HL-60 (cell line): ENCODE measurements around the gene RGL1.

Experiments used
- DNase-seq, 2 experiments: peaks; one replicate each; pipeline ENCODE4 v3.0.0-alpha.2; 2010 to 2020; ENCODE audit warnings: low read depth in 1 of 2, low spot score in 1 of 2
- H3K27ac ChIP-seq: fragments of 250-450 bp; sonication (Bioruptor Pico); replicated peaks from 2 replicates; pipeline ENCODE4 v1.5.1; 2020; ENCODE audit warnings: mild to moderate bottlenecking, moderate library complexity
- H3K27me3 ChIP-seq: fragments of 250-450 bp; sonication (Bioruptor Pico); 2 replicates; pipeline ENCODE4 v1.5.1; 2021; ENCODE audit warnings: mild to moderate bottlenecking, moderate library complexity; ENCODE audit not compliant: insufficient read depth, poor library complexity, severe bottlenecking
- H3K4me3 ChIP-seq: replicated peaks from 2 replicates; pipeline ENCODE4 v1.5.1; 2011; ENCODE audit warnings: mild to moderate bottlenecking, control low read depth, low read length; ENCODE audit not compliant: insufficient read depth
- CTCF ChIP-seq: IDR thresholded peaks from one replicate; pipeline ENCODE4 v1.5.1; 2011; ENCODE audit warnings: low read length, control low read depth, inconsistent platforms; ENCODE audit not compliant: insufficient read depth
- GABPA ChIP-seq: IDR thresholded peaks from 2 replicates; pipeline ENCODE4 v1.6.1; 2012; ENCODE audit warnings: low read depth
- POLR2AphosphoS5 ChIP-seq: IDR thresholded peaks from 2 replicates; pipeline ENCODE4 v1.6.1; 2012; ENCODE audit warnings: low read depth
- SPI1 ChIP-seq: IDR thresholded peaks from 2 replicates; pipeline ENCODE4 v1.6.1; 2012; ENCODE audit warnings: low read depth, mild to moderate bottlenecking, borderline replicate concordance
- TF ChIP-seq, protein P1 (sequence below): IDR thresholded peaks from 2 replicates; pipeline ENCODE4 v1.6.1; 2012; ENCODE audit warnings: low read depth; ENCODE audit not compliant: insufficient replicate concordance

The RGL1 gene

GRCh38 chr1:183967914-183968313, 163.0 kb downstream of the RGL1 start:
- TF ChIP-seq, protein P1, sequence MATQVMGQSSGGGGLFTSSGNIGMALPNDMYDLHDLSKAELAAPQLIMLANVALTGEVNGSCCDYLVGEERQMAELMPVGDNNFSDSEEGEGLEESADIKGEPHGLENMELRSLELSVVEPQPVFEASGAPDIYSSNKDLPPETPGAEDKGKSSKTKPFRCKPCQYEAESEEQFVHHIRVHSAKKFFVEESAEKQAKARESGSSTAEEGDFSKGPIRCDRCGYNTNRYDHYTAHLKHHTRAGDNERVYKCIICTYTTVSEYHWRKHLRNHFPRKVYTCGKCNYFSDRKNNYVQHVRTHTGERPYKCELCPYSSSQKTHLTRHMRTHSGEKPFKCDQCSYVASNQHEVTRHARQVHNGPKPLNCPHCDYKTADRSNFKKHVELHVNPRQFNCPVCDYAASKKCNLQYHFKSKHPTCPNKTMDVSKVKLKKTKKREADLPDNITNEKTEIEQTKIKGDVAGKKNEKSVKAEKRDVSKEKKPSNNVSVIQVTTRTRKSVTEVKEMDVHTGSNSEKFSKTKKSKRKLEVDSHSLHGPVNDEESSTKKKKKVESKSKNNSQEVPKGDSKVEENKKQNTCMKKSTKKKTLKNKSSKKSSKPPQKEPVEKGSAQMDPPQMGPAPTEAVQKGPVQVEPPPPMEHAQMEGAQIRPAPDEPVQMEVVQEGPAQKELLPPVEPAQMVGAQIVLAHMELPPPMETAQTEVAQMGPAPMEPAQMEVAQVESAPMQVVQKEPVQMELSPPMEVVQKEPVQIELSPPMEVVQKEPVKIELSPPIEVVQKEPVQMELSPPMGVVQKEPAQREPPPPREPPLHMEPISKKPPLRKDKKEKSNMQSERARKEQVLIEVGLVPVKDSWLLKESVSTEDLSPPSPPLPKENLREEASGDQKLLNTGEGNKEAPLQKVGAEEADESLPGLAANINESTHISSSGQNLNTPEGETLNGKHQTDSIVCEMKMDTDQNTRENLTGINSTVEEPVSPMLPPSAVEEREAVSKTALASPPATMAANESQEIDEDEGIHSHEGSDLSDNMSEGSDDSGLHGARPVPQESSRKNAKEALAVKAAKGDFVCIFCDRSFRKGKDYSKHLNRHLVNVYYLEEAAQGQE: no peak
- TF ChIP-seq POLR2AphosphoS5: no peak
- no peaks in the 10 kb centered on the region for H3K27me3 ChIP-seq
- H3K27ac ChIP-seq: no peak overlapping the region
- H3K4me3 ChIP-seq: no peak overlapping the region
- no peak for DNase-seq

GRCh38 chr1:183968386-183968785, 163.5 kb downstream of the RGL1 start:
- no peak for DNase-seq
- H3K27ac ChIP-seq: no peak overlapping the region
- TF ChIP-seq SPI1 (no peak), GABPA (no peak)
- no peak overlapping the region for H3K4me3 ChIP-seq
- no peaks in the 10 kb centered on the region for H3K27me3 ChIP-seq

- no peak overlapping the region for H3K4me3 ChIP-seq
- H3K27me3 ChIP-seq: no peaks in the 10 kb centered on the region
- no peak for DNase-seq
- TF ChIP-seq GABPA: no peak
- TF ChIP-seq POLR2AphosphoS5: no peak
- TF ChIP-seq, protein P1: no peak
- TF ChIP-seq SPI1: no peak
- no peak for TF ChIP-seq CTCF
- H3K27ac ChIP-seq: no peak overlapping the region
These were observed 165.8 kb downstream of the RGL1 start for GRCh38 chr1:183970516-183971300.

GRCh38 chr1:183975651-183976050, 170.7 kb downstream of the RGL1 start:
- Histone ChIP-seq H3K27ac (no peak overlapping the region), H3K4me3 (no peak overlapping the region), H3K27me3 (no peaks in the 10 kb centered on the region)
- TF ChIP-seq CTCF: no peak
- no peak for TF ChIP-seq SPI1
- no peak for TF ChIP-seq POLR2AphosphoS5
- TF ChIP-seq, protein P1: no peak
- no peak for TF ChIP-seq GABPA
- DNase-seq: no peak
